Fibroblast of lung (primary cell): ENCODE results near the gene GPR55.

Experiments used
- CTCF ChIP-seq, 2 donors: IDR thresholded peaks in 1 of 2; conservative IDR thresholded peaks in 1 of 2; 1 replicate in 1 of 2; 2 replicates in 1 of 2; pipeline ENCODE4 v1.5.1; 2011 to 2012; ENCODE audit warnings: low read length in 2 of 2, control low read depth in 1 of 2, inconsistent platforms in 1 of 2, low read depth in 1 of 2, mild to moderate bottlenecking in 1 of 2
- EZH2 ChIP-seq: IDR thresholded peaks from 2 replicates; pipeline ENCODE4 v1.5.1; 2012; ENCODE audit warnings: low read length, control low read depth, mild to moderate bottlenecking; ENCODE audit errors: missing control alignments

DNA sequence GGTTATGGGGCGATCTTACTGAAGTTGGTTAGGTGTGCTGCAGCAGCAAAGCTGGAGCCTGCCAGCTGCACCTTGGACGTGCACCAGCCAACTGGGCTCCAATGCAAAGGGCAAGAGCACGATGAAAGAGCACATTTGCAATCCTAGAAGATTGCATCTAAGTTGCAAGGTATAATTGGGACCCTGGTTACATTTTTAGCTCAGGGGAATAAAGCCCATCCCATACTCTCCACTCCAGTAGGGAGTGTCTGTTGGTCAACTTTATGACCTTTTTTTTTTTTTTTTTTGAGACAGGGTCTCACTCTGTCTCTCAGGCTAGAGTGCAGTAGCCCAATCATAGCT lies 22.2 kb upstream of the GPR55 start:
- TF ChIP-seq CTCF (conservative IDR thresholded peaks at IDR 0.05 in 1 of 2, IDR thresholded peaks at IDR 0.05 in 1 of 2; ENCODE audit: low read depth in 1 of 2, low read length in 2 of 2) (no peak), EZH2 (no peak)
